ENCODE measurements around the gene CLEC14A.
A peak's percentile ranks its signal among the peaks of the same experiment; 100 is the strongest.

CLEC14A gene, protein sequence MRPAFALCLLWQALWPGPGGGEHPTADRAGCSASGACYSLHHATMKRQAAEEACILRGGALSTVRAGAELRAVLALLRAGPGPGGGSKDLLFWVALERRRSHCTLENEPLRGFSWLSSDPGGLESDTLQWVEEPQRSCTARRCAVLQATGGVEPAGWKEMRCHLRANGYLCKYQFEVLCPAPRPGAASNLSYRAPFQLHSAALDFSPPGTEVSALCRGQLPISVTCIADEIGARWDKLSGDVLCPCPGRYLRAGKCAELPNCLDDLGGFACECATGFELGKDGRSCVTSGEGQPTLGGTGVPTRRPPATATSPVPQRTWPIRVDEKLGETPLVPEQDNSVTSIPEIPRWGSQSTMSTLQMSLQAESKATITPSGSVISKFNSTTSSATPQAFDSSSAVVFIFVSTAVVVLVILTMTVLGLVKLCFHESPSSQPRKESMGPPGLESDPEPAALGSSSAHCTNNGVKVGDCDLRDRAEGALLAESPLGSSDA

DNA sequence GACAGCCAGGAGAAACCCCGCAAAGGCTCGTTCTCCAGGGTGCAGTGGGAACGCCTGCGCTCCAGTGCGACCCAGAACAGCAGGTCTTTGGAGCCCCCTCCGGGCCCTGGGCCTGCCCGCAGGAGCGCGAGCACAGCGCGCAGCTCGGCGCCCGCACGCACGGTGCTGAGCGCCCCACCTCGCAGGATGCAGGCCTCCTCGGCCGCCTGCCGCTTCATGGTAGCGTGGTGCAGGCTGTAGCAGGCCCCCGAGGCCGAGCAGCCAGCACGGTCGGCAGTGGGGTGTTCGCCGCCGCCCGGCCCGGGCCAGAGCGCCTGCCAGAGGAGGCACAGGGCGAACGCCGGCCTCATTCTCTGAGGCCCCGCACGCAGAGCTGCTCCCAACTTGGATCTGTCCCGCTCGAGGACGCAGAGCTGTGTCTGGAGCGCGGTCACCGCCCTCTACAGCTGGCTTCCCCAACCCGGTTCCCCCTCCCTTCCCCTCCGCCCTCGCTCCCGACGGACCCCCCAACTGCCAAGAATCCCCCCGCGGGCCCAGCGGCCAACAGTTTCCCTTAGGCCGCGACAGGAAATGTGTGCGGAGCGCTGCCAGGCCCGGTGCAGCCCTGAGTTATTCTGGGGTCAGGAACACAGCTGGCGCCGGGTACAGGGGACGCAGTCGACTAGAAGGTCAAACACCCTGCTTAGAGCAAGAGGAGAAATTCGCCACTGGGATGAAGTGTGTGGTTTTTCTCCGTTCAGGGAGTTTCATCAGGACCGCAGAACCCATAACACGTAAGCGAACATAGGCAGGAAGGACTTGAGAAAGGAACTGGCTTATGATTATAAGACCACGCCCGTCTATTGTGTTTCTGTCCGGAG, at the start of gene CLEC14A:
Gene CLEC14A (minus strand): TSS at position 421 of the 860 bp plus-strand sequence. CDS start 71 bp downstream, at position 350.
- peak; percentile 30 for DNase-seq

- DNase-seq, result no peak
These were observed 47.1 kb upstream of the CLEC14A start for GRCh38 chr14:38302966-38303365.

DNA sequence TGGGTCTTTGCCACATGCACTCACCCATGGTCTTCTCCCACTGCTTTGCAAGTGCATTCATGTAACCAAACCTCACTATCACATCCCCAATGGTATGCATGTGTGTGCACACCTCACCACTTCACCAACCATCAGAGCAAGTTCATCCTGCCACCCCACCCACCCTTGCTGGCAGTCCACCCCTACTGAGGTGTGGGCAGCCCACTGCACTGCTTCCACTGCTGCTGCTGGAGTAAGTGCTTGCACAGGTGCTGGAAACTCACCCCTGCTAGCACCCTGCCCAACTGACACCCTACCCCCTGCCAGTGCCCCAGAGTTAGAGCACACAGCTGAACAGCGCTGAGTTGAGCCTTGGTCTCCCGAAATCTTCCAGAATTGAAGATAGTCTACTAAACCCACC, 46.1 kb upstream of the CLEC14A start:
- DNase-seq, result no peak

GRCh38 chr14:38297681-38298080, 41.8 kb upstream of the CLEC14A start:
- DNase-seq, result no peak

DNA sequence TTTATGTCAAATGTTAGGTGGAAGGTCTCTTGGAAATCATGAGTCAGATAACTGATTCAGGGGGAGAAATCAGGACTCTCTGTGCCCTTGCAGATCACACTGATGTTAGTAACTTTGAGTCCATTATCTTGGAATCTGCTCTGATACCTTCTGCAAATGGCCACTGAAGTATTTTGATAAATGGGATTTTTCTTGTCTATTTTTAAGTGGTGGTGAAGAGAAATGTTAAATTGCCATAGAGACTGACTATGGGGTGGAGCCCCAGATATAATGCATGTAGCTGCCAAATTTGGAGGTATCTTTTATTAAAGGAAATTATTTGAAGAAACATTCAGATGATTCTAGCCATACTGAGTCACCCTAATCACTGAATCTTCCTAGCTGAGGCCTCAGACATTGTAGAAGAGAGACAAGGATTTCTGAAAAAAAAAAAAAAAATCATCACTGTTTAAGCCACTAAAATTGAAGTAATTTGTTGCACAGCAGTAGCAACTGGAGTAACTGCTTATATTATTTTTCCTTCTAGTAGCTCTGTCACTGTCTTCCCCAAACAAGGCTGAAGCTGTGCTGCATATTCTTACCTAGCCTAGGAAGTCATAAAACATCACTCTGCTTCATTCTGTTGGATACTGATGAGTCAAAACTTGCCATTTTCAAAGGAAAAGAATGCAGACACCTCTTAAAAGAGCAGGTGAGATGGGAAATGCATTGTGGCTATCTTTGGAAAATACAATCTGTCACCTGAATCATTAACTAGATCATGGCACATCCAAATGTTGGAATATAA, 36.0 kb upstream of the CLEC14A start:
- DNase-seq, result no peak

DNA sequence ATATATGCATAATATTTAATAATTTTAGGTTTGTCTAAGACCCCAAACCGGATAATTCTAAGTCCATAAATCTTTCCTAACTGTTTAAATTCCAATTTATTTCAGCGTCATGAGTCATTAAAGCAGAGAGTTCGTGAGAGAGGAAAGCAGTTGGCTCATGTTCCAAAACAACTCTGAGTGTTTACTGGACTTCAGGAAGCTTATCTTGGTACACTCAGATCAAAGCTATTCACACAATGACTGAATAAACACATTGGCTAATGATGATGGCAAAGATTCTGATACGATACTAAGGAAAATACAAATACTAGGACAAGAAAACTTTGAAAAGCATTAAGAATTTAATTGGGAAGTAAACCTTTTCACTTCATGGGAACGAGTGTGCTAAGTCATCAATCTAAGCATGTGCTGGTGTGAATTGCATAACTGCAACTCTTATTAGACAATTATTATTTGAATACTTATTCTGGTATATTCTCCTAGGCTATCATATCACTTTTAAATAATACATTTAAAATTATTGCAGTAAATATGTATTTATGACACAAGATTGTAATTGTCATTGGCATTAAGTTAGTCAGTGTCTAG, 34.8 kb upstream of the CLEC14A start:
- no peak for DNase-seq

GRCh38 chr14:38286452-38286851, 30.6 kb upstream of the CLEC14A start:
- no peak for DNase-seq

GRCh38 chr14:38285962-38286361, 30.1 kb upstream of the CLEC14A start:
- DNase-seq, result no peak

- no peak for DNase-seq
These were observed 27.0 kb upstream of the CLEC14A start for GRCh38 chr14:38282936-38283335.

- no peak for DNase-seq
These were observed 24.2 kb upstream of the CLEC14A start for GRCh38 chr14:38280081-38280480.

- DNase-seq, result no peak
These were observed 23.7 kb upstream of the CLEC14A start for GRCh38 chr14:38279572-38279971.

DNA sequence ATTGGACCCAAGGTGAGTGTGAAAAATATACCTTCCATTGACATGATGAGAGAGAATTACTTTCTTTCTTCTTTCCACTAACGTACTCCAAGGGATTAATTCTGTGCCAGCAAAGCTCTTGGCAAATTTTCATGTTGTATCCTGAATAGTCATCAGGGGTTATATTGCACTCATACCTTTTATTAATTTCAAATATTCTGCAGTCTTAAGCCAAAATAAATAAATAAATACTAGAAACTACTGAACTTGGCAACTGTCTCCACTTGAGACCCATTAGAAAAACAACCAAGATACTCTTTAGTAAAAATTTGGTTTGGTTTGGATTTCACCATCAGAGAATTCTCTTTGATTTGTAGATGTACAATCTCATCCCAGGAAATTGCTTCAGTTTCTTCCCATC, 22.1 kb upstream of the CLEC14A start:
- DNase-seq, result no peak

DNA sequence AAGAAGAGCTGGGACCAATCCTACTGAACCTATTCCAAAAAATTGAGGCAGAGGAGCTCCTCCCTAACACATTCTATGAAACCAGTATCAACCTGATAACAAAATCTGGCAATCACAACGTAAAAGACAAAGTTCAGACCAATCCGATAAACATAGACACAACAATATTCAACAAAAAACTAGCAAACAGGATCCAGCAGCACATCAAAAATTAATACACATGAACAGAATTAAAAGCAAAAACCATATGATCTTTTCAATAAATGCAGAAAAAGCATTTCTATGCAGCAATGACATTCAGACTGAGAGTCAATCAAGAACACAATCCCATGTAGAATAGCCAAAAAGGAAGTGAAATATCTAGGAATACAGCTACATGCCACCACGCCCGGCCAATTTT, 7.0 kb upstream of the CLEC14A start:
- DNase-seq, result no peak

DNA sequence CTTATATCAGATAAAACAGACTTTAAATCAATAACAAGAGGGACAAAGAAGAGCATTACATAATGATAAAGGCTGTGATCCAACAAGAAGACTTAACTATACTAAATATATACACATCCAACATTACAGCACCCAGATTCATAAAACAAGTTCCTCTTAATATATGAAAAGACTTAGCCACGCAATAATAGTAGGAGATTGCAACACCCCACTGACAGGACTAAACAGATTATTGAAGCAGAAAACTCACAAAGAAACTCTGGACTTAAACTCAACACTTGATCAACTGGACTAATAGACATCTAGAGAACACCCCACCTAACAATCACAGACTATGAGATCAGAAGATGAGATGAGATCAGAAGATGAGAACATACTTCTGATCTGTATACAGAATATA, 5.7 kb upstream of the CLEC14A start:
- no peak for DNase-seq

DNA sequence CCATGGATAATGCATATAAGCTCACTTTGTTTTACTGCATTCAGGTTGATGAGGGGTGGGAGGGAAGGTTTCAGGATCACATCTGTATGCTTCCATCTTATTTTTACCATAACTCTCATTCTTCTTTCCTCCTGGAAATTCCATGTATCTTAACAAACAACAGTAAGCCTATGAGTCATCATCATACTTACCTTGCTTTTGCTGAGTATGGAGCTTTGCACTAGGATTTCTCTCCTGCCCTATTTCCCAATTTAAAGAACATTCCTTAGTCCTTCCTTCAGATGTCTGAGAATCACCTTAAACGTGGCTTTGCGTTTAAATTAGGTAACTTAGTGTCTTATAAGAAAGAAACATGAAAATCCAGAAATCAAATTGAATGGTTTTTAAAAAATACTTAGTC, 1.6 kb upstream of the CLEC14A start:
- no peak for DNase-seq

DNA sequence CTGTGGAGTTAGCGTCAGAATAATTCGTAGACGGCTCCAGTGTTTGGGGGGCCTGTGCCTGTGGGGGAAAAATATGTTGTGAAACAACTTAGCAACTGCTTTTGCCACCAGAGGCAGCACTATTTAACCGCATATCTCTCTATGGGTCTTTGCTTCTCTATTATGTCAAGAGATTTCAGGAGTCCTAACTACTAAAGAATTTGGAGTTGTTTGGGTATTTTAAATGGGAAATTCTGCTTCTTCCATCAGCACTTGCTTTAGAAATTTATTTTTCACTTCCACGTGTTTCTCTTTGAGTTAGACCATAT, 594 bp upstream of the CLEC14A start:
- no peak for DNase-seq

- peak; percentile 29 for DNase-seq
These were observed 553 bp downstream of the CLEC14A start for GRCh38 chr14:38255408-38255672.

GRCh38 chr14:38254571-38255407, 1.1 kb downstream of the CLEC14A start:
- DNase-seq, result no peak

DNA sequence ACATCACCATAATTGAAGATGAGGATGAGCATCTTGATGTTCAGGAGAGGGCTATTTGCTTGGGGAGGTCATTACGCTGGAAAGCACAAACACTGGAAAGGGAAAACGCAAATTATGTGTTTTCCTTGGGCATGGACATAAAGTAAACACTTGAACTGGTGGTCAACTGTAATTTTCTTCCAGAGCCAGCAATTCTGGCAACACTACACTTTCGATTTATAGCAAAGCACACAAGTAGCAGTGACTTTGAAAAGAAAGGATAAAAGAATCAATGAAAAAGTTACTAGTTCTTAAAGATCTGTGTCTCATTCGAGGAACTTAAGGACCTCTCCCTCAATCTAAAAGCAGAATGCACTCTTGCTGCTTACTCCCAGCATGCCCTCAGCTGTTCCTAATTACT, 2.2 kb downstream of the CLEC14A start:
- DNase-seq, result no peak

GRCh38 chr14:38252066-38252710, 3.7 kb downstream of the CLEC14A start:
- no peak for DNase-seq

GRCh38 chr14:38250331-38250730, 5.6 kb downstream of the CLEC14A start:
- no peak for DNase-seq

Data from activated CD4-positive, CD25-positive, alpha-beta regulatory T cell treated with anti-CD3 and anti-CD28 coated beads, Interleukin-2, amount 50 U/mL, for 72 hours (primary cell).